Fibroblast of mammary gland (primary cell): Measurements from ENCODE around the gene AKNA.
A peak's percentile ranks its signal among the peaks of the same experiment; 100 is the strongest.

Experiments
- DNase-seq: peaks from one replicate; pipeline ENCODE4 v3.0.0-alpha.2; 2010; ENCODE audit warnings: low read depth
- H3K4me3 ChIP-seq: 2 replicates; pipeline ENCODE4 v1.5.1; 2011; ENCODE audit warnings: low read depth, mild to moderate bottlenecking, low read length, moderate library complexity; ENCODE audit not compliant: control insufficient read depth
- TF ChIP-seq, protein P1 (sequence below): conservative IDR thresholded peaks from 2 replicates; pipeline ENCODE4 v1.5.1; 2011; ENCODE audit warnings: low read depth, low read length, inconsistent platforms; ENCODE audit not compliant: control insufficient read depth, insufficient read depth

Gene AKNA

DNA sequence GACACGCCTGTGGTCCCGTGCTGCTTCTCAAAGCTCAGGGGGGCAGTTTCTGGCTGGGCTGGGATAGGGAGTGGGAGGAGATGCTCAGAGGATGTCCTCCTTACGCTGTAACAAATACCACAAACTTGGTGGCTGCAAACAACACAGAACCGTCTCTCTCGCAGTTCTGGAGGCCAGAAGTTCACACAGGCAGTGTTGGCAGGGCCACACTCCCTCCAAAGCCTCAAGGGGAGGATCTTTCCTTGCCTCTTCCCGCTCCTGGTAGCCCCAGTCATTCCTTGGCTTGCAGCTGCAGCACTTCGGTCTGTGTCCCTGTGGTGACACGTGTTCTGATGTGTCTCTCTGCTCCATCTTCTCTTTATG, 75.3 kb downstream of the AKNA start:
- no peak for DNase-seq

DNA sequence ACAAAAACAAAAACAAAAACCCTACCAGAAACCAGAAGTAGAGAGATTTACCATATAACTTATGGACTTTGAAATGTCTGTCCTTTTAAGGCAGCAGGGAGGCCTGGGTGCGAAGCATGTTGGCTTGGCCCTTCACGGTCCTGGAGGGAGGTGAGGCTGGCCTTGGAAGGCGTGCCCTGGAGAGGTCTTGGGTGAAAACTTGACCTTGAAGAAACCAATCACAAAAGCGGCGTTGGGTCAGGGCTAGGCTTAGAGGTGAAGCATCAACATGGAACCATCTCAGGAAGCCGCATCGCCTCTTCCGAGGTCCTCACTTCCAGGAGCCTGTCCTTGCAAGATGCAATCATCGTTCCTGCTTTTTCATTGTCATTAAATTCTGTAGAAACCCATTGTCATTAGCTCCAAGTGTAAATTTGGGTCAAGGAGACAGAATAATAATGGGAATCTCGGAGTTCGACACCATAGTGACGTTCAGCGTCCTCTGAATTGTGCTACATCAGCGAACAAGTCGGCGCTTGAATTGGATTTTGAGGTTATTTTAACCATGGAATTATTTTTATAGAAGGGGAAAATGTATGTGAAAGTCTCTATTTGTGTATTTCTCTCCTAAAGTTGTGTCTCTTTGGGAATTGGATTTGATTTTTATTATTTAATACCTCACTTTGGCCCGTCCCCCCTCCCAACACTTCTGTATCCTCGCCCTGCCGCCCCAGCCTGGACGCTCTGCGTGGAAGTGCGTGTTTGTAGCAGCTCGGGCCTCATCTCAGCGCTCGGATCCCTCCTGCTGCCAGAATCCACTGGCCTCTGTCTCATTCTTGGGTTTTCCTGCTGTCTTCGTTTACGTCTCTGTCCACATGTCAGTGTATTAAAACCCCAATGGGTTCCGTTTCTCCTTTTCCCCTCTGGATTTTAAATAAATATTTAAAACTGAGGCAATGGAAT, 75.9 kb downstream of the AKNA start:
- no peak for DNase-seq
- TF ChIP-seq, protein P1, sequence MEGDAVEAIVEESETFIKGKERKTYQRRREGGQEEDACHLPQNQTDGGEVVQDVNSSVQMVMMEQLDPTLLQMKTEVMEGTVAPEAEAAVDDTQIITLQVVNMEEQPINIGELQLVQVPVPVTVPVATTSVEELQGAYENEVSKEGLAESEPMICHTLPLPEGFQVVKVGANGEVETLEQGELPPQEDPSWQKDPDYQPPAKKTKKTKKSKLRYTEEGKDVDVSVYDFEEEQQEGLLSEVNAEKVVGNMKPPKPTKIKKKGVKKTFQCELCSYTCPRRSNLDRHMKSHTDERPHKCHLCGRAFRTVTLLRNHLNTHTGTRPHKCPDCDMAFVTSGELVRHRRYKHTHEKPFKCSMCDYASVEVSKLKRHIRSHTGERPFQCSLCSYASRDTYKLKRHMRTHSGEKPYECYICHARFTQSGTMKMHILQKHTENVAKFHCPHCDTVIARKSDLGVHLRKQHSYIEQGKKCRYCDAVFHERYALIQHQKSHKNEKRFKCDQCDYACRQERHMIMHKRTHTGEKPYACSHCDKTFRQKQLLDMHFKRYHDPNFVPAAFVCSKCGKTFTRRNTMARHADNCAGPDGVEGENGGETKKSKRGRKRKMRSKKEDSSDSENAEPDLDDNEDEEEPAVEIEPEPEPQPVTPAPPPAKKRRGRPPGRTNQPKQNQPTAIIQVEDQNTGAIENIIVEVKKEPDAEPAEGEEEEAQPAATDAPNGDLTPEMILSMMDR = no peak
- H3K4me3 ChIP-seq = no peak overlapping the region

More for the DNA sequence above, 75.3 kb downstream of the AKNA start:
- H3K4me3 ChIP-seq = no peak overlapping the region
- TF ChIP-seq, protein P1 = no peak

GRCh38 chr9:114310471-114311450, 77.0 kb downstream of the AKNA start:
- DNase-seq = no peak
- no peak overlapping the region for H3K4me3 ChIP-seq
- TF ChIP-seq, protein P1 = no peak

GRCh38 chr9:114309096-114309495, 78.7 kb downstream of the AKNA start:
- no peak for DNase-seq
- TF ChIP-seq, protein P1 = no peak

DNA sequence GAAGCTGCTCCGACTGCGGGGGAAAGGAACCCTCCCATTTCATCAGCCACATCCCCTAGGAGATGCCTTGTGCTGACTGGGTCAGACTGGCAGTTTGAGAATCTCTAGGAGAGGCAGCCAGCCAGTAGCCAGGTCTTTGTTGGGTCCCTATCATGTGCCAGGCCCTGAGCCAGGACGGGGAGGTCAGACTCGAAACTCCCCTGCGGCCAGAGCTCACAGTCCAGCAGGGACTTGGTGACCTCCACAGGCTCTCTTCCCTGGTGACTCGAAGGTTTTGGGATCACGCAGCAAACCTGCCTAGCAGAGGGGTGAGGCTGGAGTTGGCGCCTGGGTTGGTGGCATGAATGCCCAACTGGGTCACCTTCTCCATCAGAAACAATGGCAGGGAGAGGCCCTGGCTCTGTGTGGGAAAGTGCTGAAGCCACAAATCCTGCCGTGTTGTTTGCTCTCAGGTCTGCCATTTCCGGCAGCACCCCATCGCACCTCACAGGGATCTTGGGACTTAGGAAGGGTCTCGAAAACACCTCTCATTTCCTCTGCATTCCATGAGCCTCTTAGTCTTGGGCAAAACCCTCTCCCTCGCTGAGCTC, 79.3 kb downstream of the AKNA start:
- DNase-seq = no peak
- H3K4me3 ChIP-seq = no peak overlapping the region
- TF ChIP-seq, protein P1 = no peak

More at GRCh38 chr9:114309096-114309495, 78.7 kb downstream of the AKNA start:
- no peak overlapping the region for H3K4me3 ChIP-seq

DNA sequence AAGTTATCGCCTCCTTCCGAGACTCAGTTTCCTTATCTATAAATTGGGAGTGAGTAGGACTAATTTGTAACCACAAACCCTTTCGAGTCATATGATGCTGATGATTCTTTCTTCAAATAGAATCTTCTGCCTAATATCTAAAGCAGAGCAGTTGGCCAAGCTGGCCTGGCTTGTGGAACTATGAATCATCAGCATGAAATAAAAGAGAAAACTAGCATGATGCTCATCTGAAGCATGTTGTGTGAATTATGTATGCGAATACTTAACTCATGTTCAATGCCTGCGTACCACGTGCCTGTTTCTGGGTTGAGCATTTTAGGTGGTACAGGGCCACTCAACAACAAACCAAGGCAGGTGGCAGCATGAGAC, 79.9 kb downstream of the AKNA start:
- DNase-seq = peak; percentile 69
- no peak overlapping the region for H3K4me3 ChIP-seq
- TF ChIP-seq, protein P1 = no peak
